ENCODE data around the gene MAMDC4. TPM values are rescaled to one million over a fixed set of nuclear protein-coding genes. Genes with fewer than 3 reads are reported as not detected.

MAMDC4 gene
- total and polyA plus RNA-seq, 3 donors from 2014 or later = 8.1 to 21.9 (median 18.3) TPM

DNA sequence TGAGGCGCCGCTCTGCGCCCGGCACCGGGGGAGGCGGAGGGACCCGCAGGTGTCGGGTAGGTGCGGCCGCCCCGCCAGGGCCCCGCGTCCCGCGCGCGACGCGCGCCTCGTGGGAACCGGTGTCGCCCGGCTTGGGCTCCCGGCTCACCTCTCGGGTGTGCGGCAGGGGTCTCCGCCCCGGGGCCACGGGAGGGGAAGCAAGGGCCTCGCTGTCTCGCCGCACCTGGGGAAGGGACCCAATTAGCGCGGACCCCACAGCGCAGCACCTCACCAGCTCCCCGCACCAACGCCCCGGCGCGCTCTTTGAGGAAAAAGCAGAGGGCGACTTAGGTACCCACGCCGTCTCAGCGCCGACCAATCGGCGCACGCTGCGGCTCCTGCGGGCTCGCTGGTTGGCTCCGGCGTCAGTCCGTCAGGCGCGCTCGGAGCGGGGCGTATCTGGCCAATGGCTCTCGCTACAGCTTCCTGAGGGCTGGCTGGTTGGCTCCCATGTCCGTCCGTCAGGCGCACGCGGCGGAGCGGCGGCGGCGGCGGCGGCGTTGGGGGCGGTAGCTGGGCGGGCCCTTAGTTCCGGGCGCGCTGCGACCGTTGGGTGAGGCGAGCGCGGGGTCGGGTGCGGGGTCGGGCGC, 33.9 kb downstream of the MAMDC4 start, which contains the start of gene TRAF2:
Gene TRAF2 (plus strand): TSS at position 567 of the 629 bp plus-strand sequence. CDS start 12,225 bp downstream, outside the sequence.
- no peak for TF ChIP-seq POLR2A (IDR thresholded peaks at IDR 0.05)
- TF ChIP-seq, protein P1, sequence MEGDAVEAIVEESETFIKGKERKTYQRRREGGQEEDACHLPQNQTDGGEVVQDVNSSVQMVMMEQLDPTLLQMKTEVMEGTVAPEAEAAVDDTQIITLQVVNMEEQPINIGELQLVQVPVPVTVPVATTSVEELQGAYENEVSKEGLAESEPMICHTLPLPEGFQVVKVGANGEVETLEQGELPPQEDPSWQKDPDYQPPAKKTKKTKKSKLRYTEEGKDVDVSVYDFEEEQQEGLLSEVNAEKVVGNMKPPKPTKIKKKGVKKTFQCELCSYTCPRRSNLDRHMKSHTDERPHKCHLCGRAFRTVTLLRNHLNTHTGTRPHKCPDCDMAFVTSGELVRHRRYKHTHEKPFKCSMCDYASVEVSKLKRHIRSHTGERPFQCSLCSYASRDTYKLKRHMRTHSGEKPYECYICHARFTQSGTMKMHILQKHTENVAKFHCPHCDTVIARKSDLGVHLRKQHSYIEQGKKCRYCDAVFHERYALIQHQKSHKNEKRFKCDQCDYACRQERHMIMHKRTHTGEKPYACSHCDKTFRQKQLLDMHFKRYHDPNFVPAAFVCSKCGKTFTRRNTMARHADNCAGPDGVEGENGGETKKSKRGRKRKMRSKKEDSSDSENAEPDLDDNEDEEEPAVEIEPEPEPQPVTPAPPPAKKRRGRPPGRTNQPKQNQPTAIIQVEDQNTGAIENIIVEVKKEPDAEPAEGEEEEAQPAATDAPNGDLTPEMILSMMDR (IDR thresholded peaks at IDR 0.05) = no peak
- 0 to 1% methylated on average over 1 to 54 of the region's 88 CpGs for WGBS, 2 donors
- intact Hi-C loops (cut with DNase I; ENCODE audit: low total_unique reads) = no loop called here
- DNase-seq = peak; percentile 98
- peaks cover 8% of the 10 kb centered on the region for H3K4me1 ChIP-seq
- H3K27ac ChIP-seq = peak within 1 kb of the TSS; percentile 86 to 91
- peak within 1 kb of the TSS; percentile 90 to 92 for H3K4me3 ChIP-seq
- no peaks in the 10 kb centered on the region for H3K9me3 ChIP-seq
- H3K36me3 ChIP-seq (ENCODE audit: low read depth, missing control alignments) = no peaks in the 10 kb centered on the region
- H3K27me3 ChIP-seq = no peaks in the 10 kb centered on the region

GRCh38 chr9:136886610-136887597, 34.8 kb downstream of the MAMDC4 start:
- H3K27me3 ChIP-seq = no peaks in the 10 kb centered on the region
- WGBS, 2 donors = 0 to 2% methylated on average over 19 to 38 of the region's 76 CpGs
- no peak for TF ChIP-seq POLR2A (IDR thresholded peaks at IDR 0.05)
- peak overlapping the region; percentile 86 to 91 for H3K27ac ChIP-seq
- DNase-seq = peak; percentile 28
- no peaks in the 10 kb centered on the region for H3K9me3 ChIP-seq
- H3K36me3 ChIP-seq (ENCODE audit: low read depth, missing control alignments) = no peaks in the 10 kb centered on the region
- peaks cover 8% of the 10 kb centered on the region for H3K4me1 ChIP-seq
- peak overlapping the region; percentile 90 to 92 for H3K4me3 ChIP-seq
- intact Hi-C loops (cut with DNase I; ENCODE audit: low total_unique reads) = no loop called here

- intact Hi-C loops (cut with DNase I; ENCODE audit: low total_unique reads) = no loop called here
- 81 to 84% methylated on average over 4 to 8 of the region's 8 CpGs for WGBS, 2 donors
Measured at GRCh38 chr9:136888454-136888853, 36.3 kb downstream of the MAMDC4 start.

GRCh38 chr9:136889858-136890257, 37.7 kb downstream of the MAMDC4 start:
- no peak overlapping the region for H3K27ac ChIP-seq
- no peak for TF ChIP-seq POLR2A (IDR thresholded peaks at IDR 0.05)
- TF ChIP-seq, protein P1 (IDR thresholded peaks at IDR 0.05) = no peak
- H3K4me1 ChIP-seq = peaks cover 8% of the 10 kb centered on the region
- H3K27me3 ChIP-seq = no peaks in the 10 kb centered on the region
- no peak for DNase-seq
- H3K9me3 ChIP-seq = no peaks in the 10 kb centered on the region
- intact Hi-C loops (cut with DNase I; ENCODE audit: low total_unique reads) = no loop called here
- H3K4me3 ChIP-seq = no peak overlapping the region
- 92 to 94% methylated on average over 42 of the region's 42 CpGs for WGBS, 2 donors
- no peaks in the 10 kb centered on the region for H3K36me3 ChIP-seq (ENCODE audit: low read depth, missing control alignments)

More at GRCh38 chr9:136888454-136888853, 36.3 kb downstream of the MAMDC4 start:
- H3K27ac ChIP-seq = no peak overlapping the region
- no peaks in the 10 kb centered on the region for H3K27me3 ChIP-seq
- H3K36me3 ChIP-seq (ENCODE audit: low read depth, missing control alignments) = no peaks in the 10 kb centered on the region
- no peak for TF ChIP-seq POLR2A (IDR thresholded peaks at IDR 0.05)
- TF ChIP-seq, protein P1 (IDR thresholded peaks at IDR 0.05) = no peak
- no peak overlapping the region for H3K4me3 ChIP-seq
- H3K4me1 ChIP-seq = peaks cover 8% of the 10 kb centered on the region
- H3K9me3 ChIP-seq = no peaks in the 10 kb centered on the region
- no peak for DNase-seq

GRCh38 chr9:136890661-136891060, 38.5 kb downstream of the MAMDC4 start:
- TF ChIP-seq POLR2A (IDR thresholded peaks at IDR 0.05) = no peak
- Histone ChIP-seq H3K36me3 (ENCODE audit: low read depth, missing control alignments) (no peaks in the 10 kb centered on the region), H3K4me1 (peaks cover 8% of the 10 kb centered on the region), H3K27me3 (no peaks in the 10 kb centered on the region), H3K9me3 (no peaks in the 10 kb centered on the region), H3K27ac (no peak overlapping the region), H3K4me3 (no peak overlapping the region)
- 85 to 90% methylated on average over 13 of the region's 13 CpGs for WGBS, 2 donors
- DNase-seq = no peak
- intact Hi-C loops (cut with DNase I; ENCODE audit: low total_unique reads) = no loop called here
